ENCODE measurements around the gene MAPK9. TPM values are rescaled to one million over a fixed set of nuclear protein-coding genes. Genes with fewer than 3 reads are reported as not detected.

Gene MAPK9
- total and polyA plus RNA-seq, 9 of the 15 experiments (the other 6 are each of a cell fraction or from before 2014, with no cell fraction given), result 4.8 to 58.0 (median 29.9) TPM

DNA sequence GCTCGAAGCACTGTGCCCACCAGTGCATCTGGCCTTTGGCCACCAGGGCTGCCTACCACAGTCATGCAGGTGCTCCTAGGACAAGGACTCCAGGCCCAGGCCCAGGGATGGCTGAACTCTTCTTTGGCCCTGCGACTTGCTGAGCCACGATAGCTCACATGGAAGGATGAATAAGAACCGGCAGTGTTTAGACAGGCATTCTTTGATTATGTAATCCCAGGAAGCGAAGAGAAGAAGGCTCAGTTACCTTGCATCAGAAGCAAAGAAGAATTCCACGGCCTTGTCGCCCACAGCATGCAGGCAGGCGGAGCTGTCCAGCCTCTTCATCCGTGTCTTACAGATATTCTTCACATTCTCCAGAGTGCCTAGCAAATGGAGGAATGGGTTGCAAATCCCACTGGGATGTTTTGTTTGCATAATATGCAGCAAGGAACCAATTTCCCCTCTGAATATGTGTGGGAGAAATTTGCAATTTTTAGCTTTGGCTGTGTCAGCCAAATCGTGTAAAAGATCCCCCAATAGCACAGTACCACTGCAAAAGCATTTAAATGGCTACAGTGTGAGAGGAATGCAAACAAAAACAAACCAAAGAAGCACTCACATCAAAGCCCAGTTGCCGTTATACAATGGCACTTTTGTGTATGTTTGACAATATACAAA lies 32.2 kb upstream of the MAPK9 start:
- Histone ChIP-seq H3K4me3 (no peak overlapping the region), H3K27me3 (ENCODE audit: control insufficient read depth in 2 of 2, insufficient read depth in 2 of 2, low read length in 2 of 2) (peaks cover 36 to 56% of the 10 kb centered on the region in 2 experiments), H3K36me3 (ENCODE audit: control insufficient read depth, insufficient read depth, low read length) (no peaks in the 10 kb centered on the region), H3K4me2 (ENCODE audit: insufficient read depth, low read length) (no peak overlapping the region), H3K9ac (ENCODE audit: insufficient read depth in 1 of 2, low read depth in 2 of 2, low read length in 2 of 2) (no peak overlapping the region), H2AFZ (ENCODE audit: low read depth, low read length) (no peak overlapping the region), H3K4me1 (replicated peaks in 1 of 2; ENCODE audit: control insufficient read depth in 2 of 2, insufficient read depth in 2 of 2, low read length in 2 of 2) (peaks cover 0 to 5% of the 10 kb centered on the region in 2 experiments; a peak in 2 of 5 replicates), H3K9me1 (ENCODE audit: control insufficient read depth, insufficient read depth, low read length) (no peaks in the 10 kb centered on the region), H3K79me2 (ENCODE audit: control insufficient read depth, insufficient read depth, low read length) (no peaks in the 10 kb centered on the region), H4K20me1 (replicated peaks; ENCODE audit: control insufficient read depth, insufficient read depth, low read length) (peaks cover 6% of the 10 kb centered on the region; the same call in 1 of the 2 replicates), H3K9me3 (replicated peaks; ENCODE audit: control insufficient read depth, insufficient read depth, low read depth, low read length) (no peaks in the 10 kb centered on the region), H3K27ac (ENCODE audit: extremely low read depth, low read depth, low read length) (no peak overlapping the region)
- FAIRE-seq, result no peak
- WGBS (ENCODE audit: insufficient coverage, low coverage, missing lambda C conversion rate), result 2% methylated on average over 11 of the region's 11 CpGs
- in situ Hi-C loops (cut with MboI) (no loop called here), intact Hi-C loops (cut with micrococcal nuclease) (no loop called here)
- POLR2A ChIA-PET, result interaction anchor here (0.5 to 1.9 kb wide), 5 partner anchors 8 to 458 kb away, joined by 3 to 5 read pairs (median 3); no protein-coding TSS in a partner anchor
- TF ChIP-seq SRSF1 (IDR thresholded peaks at IDR 0.05; ENCODE audit: low read depth, low read length), result no peak
- peak; percentile 50 for TF ChIP-seq REST (IDR thresholded peaks at IDR 0.05; ENCODE audit: borderline replicate concordance)
- TF ChIP-seq REST (CRISPR knock-in tag; IDR thresholded peaks at IDR 0.05; ENCODE audit: low read depth), result no peak
- TF ChIP-seq HDAC8 (tag; IDR thresholded peaks at IDR 0.05), result no peak
- 0 out of 2 replicates have a peak, but pooled peaks have one; percentile 30 for TF ChIP-seq CEBPB (tag; IDR thresholded peaks at IDR 0.05)
- TF ChIP-seq CLOCK (CRISPR knock-in tag; IDR thresholded peaks at IDR 0.05; ENCODE audit: borderline replicate concordance), result no peak
- no peak for TF ChIP-seq TAF9B (IDR thresholded peaks at IDR 0.05; ENCODE audit: partially characterized antibody)
- no peak for TF ChIP-seq CEBPG (CRISPR knock-in tag; IDR thresholded peaks at IDR 0.05)
- TF ChIP-seq CEBPG (tag; conservative IDR thresholded peaks at IDR 0.05 in 1 of 2, IDR thresholded peaks at IDR 0.05 in 1 of 2), result peak in 1 of 2 experiments; percentile 45; a peak in 1 of 4 replicates
- BruUV-seq (replicated peaks), result no TSS peak
- DNase-seq (ENCODE audit: extremely low read depth in 1 of 4, low spot score in 3 of 4), result no peak
- CTCF ChIA-PET (ENCODE audit: low intra/inter-chr PET ratio), result no interaction called here
- ATAC-seq, result no peak

Data from K562 (cell line).